ENCODE results near the gene ZFC3H1.

Gene ZFC3H1

GRCh38 chr12:71684081-71684480 is 20.4 kb upstream of the ZFC3H1 start:
- DNase-seq (ENCODE audit: low read depth): no peak

- no peak for DNase-seq (ENCODE audit: low read depth)
Measured at GRCh38 chr12:71683633-71684032, 20.0 kb upstream of the ZFC3H1 start.

GRCh38 chr12:71682466-71682865 is 18.8 kb upstream of the ZFC3H1 start:
- no peak for DNase-seq (ENCODE audit: low read depth)

- DNase-seq (ENCODE audit: low read depth): no peak
Measured at GRCh38 chr12:71671816-71672215, 8.2 kb upstream of the ZFC3H1 start.

DNA sequence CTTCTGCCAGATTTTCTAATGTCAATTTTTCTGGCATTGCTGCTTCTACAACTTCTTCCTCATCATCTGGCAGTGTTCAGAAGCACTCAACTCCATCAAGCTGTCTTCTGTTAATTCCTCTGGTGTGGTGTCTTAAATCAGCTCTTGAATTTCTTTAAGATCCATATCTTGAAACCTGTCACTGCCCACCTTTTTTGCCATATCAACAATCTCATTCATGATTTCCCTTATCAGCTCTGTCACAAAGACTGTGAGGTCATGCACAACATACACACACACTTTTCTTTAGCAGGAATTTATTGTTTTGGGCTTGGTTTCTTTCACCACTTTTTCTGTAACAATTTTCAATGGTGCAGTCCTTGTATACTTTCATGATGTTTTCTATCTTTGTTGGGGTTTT is 7.7 kb upstream of the ZFC3H1 start:
- DNase-seq (ENCODE audit: low read depth): no peak

DNA sequence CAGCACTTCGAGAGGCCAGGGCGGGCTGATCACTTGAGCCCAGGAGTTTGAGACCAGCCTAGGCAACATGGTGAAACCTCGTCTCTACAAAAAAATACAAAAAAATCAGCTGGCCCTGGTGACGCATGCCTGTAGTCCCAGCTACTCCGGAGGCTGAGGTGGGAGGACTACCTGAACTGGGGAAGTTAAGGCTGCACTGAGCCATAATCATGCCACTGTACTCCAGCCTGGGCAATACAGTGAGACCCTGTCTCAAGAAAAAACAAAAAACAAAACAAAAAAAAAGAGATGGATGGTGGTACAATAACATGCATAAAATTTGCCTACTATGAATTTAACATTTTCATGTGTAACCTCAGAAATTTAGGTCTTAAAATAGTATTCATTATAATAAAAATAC is 2.6 kb upstream of the ZFC3H1 start:
- DNase-seq (ENCODE audit: low read depth): no peak

DNA sequence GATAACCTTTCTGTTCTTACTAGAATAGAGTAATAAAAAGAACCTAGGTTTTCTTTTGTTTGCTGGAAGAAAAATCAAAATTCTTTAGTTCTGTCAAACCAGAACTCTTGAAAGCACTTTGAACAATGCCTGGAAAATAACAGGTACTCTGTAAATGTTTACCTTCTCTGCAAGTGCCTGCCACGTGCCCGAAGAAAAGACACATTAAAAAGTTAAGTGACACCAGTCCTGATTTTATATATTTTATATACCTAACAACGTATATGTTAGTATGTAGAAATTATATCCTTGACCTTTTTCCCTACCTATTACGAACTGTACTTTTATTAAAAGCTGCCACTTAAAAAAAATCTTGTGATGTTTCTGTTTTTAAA is 1.4 kb upstream of the ZFC3H1 start:
- no peak for DNase-seq (ENCODE audit: low read depth)

- DNase-seq (ENCODE audit: low read depth): no peak
Measured at GRCh38 chr12:71664411-71665089, 902 bp upstream of the ZFC3H1 start.

DNA sequence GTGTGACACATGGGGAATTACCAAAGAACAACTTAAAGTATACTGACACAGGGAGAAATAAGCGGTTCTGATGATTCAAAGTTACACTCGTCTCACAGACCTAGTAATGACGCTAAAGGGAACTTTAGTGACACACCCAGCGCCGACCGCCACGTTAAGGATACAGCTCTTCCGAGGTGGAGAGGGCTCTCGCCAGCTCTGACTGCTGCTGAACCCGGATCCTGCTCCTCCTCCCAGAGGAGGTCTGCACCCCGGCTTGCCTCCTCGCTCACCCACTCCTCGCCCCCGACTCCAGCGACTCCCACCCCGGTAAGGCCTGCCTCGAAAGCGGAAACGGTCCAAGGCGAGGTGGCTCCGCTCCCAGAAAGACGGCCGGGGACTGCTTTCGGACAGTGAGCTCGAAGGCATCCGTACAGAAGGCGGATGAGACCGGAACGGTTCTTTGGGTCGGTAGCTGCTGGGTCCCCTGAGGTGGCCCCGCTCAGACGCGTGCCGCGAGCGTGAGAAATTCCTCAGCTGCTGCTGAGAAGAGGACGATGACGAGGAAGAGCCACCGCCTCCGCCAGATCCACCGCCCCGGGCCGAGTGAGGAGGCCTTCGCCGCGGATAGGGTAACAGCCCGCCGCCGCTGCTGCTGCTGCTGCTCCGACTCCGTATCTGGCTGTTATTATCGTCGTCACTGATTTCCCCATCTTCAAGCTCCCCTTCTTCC is 643 bp downstream of the ZFC3H1 start:
- DNase-seq (ENCODE audit: low read depth): peak; percentile 38

GRCh38 chr12:71661977-71662530 is 1.6 kb downstream of the ZFC3H1 start:
- DNase-seq (ENCODE audit: low read depth): no peak

DNA sequence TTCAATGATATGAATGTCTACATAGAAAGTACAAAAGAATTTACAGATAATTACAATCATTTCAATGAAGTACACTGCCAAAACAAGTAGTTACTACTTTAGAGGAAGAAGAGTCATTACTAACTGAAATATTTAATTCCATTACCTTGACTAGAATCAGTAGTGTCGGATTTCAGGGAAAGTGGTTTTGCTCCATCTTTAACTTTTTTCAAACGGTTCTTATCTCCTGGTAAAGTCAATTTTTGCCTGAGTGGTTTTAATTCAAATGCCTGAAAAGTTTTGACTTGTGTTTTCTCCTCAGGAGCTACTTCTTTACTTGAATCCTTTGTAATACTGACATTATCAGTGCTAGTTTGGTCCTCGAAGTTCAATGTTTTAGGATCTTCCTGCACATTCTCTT is 6.9 kb downstream of the ZFC3H1 start:
- no peak for DNase-seq (ENCODE audit: low read depth)

GRCh38 chr12:71655907-71656306 is 7.7 kb downstream of the ZFC3H1 start:
- DNase-seq (ENCODE audit: low read depth): no peak

GRCh38 chr12:71655495-71655894 is 8.2 kb downstream of the ZFC3H1 start:
- DNase-seq (ENCODE audit: low read depth): no peak

DNA sequence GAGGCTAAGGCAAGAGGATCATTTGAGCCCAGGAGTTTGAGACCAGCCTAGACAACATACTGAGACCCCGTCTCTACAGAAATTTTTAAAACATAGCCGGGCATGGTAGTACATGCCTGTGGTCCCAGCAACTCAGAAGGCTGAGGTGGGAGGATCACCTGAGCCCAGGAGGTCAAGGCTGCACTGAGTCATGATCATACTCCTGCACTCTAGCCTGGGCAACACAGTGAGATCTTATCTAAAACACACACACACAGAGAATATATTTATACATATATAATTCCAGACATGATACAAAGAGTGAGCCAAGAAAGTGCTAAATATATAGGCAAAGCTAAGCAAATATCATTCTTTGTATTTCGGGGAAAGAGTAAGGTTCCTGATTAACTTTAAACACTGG is 9.4 kb downstream of the ZFC3H1 start:
- no peak for DNase-seq (ENCODE audit: low read depth)

GRCh38 chr12:71653137-71653536 is 10.5 kb downstream of the ZFC3H1 start:
- no peak for DNase-seq (ENCODE audit: low read depth)

- DNase-seq (ENCODE audit: low read depth): no peak
Measured at GRCh38 chr12:71652656-71653055, 11.0 kb downstream of the ZFC3H1 start.

GRCh38 chr12:71649401-71649800 is 14.2 kb downstream of the ZFC3H1 start:
- no peak for DNase-seq (ENCODE audit: low read depth)

DNA sequence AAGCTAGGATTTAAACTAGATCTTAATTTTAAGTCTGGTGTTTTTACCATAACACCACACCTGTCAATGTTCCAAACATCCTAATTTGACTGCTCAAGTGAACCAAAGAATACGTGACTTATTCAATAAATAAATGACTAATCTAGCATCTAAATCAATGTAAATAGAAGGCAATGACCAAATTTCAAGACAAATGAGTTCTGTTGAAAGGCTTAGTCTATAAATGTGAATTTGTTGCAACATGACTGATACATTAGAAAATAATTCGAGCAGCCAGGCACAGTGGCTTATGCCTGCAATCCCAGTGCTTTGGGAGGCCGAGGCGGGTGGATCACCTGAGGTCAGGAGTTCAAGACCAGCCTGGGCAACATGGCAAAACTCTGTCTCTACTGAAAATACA is 15.1 kb downstream of the ZFC3H1 start:
- DNase-seq (ENCODE audit: low read depth): no peak

DNA sequence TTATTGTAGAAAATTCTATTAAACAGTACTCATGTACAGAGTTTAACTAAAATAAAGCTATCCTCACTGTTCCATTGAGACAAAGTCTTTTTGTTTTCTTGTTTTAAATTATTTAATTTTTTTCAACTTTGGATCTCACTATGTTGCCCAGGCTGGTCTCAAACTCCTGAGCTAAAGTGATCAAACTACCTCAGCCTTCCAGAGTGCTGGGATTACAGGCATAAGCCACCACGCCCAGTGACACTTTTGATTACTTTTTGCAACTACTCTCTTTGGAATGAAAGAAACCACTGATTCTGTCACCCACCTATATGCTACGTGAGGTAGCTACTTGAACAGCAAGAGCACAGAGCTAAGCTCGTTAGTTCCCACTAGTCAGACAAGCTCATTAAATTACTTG is 17.1 kb downstream of the ZFC3H1 start:
- no peak for DNase-seq (ENCODE audit: low read depth)

DNA sequence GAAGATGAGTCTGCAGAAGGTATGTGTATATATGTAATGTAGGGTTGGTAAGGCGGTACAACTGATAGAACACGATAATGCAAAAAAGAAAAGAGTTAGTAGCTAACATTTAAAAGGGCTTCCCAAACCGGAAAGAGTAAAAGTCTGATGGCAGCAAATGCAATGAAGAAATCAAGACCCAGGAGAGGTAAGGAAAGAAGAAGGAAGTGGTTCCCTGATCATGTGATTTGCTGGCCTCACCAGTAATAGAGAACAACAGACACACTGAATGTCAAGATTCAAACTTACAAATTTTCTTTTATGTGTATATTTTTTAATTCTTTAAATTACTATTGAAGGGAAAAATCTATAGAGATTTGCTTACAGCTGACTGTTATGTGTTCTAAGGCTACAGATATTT is 18.4 kb downstream of the ZFC3H1 start:
- DNase-seq (ENCODE audit: low read depth): no peak

- no peak for DNase-seq (ENCODE audit: low read depth)
Measured at GRCh38 chr12:71642264-71642663, 21.4 kb downstream of the ZFC3H1 start.

DNA sequence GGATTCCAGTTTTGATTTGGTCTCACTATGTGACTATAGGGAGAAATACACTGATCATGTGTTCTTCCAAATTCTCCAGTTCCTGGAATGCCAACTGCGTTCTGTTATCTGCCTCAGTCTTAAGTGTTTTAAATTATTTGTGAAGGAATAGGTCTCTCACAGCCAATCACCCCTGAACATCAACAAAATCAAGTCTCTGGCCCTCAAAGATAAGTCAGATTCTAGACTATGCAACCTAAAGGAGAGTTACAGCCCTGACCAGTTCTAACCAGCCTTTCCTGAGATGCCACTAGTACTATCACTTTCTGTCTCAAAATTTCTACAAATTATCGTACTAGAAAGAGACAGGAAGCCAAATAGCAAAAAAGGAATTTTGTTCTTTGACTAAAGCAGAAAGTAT is 22.3 kb downstream of the ZFC3H1 start:
- DNase-seq (ENCODE audit: low read depth): no peak

DNA sequence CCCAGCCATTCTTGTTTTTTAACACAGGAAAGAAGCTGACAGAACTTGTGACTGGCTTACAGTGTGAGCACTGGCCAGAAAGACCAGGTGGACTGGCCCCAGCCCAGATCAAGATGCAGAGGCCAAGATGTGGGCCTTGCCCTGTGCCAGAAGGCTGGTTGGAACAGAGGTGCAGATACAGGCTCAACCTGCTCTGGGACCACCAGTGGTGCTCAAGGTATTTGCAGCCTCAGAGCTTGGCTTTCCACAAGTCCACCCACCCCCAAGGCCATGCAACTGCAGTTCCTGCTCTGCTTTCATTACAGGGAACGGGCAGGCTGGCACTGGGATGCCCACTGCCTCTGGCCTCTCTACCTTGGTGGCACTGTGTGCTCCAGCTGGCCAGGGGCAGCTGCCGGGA is 23.3 kb downstream of the ZFC3H1 start:
- DNase-seq (ENCODE audit: low read depth): no peak

DNA sequence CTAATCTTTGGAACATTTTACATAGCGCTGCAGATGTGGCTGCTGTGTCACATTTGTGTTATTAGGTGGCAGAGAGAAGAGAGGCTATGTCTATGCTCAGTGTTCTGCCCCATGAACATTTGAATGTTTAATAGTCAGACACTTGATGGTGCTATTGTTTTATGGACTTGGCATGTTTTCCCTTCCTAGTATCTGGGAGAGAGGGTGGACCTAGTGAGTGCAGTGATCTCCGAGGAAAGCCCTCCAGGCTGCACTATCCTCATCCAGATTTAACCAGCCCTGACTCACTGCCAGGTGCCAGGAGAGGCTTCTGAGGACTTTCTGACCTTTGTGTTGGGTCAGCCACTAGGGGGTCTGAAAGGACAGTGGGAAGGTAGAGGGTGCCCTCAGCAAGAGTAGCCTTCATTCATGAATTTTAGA is 24.3 kb downstream of the ZFC3H1 start:
- no peak for DNase-seq (ENCODE audit: low read depth)
